Natural killer cell (primary cell): Measurements from ENCODE around the gene FAM171A1. TPM values are rescaled to one million over a fixed set of nuclear protein-coding genes. Genes with fewer than 3 reads are reported as not detected.

Experiments used
- ATAC-seq, 3 donors: fragments of 150-1000 bp in 2 of 3; fragments of 200-7000 bp in 1 of 3; cut with Tn5 transposase; 1 replicate in 1 of 3; 2 replicates in 2 of 3; pipeline ENCODE4 v1.10.0; 2021; ENCODE audit warnings: mild to moderate bottlenecking in 2 of 3, moderate library complexity in 2 of 3
- DNase-seq, 2 donors: peaks; one replicate each; pipeline versions ENCODE4 v3.0.0 to v3.0.0-alpha.2; 2013 to 2021; ENCODE audit warnings: mixed read lengths in 1 of 2
- H3K27ac ChIP-seq: one replicate; pipeline ENCODE4 v1.5.1; 2013; ENCODE audit warnings: mild to moderate bottlenecking, low read length
- H3K27me3 ChIP-seq: one replicate; pipeline ENCODE4 v1.6.1; 2013; ENCODE audit warnings: low read length; ENCODE audit not compliant: control insufficient read depth, insufficient read depth
- H3K36me3 ChIP-seq: one replicate; pipeline ENCODE4 v1.6.1; 2013; ENCODE audit warnings: low read length; ENCODE audit not compliant: control insufficient read depth, insufficient read depth
- H3K4me1 ChIP-seq: one replicate; pipeline ENCODE4 v1.6.1; 2013; ENCODE audit warnings: low read length; ENCODE audit not compliant: control insufficient read depth, insufficient read depth
- H3K4me3 ChIP-seq: one replicate; pipeline ENCODE4 v1.5.1; 2013; ENCODE audit warnings: low read length
- H3K9me3 ChIP-seq: one replicate; pipeline ENCODE4 v1.6.1; 2013; ENCODE audit warnings: low read length; ENCODE audit not compliant: control insufficient read depth, insufficient read depth
- H3K27ac Mint-ChIP-seq, 2 donors: one replicate each; pipeline ENCODE4 v1.8.0; 2022; ENCODE audit warnings: mild to moderate bottlenecking in 2 of 2, mixed read lengths in 2 of 2, moderate library complexity in 1 of 2
- H3K27me3 Mint-ChIP-seq, 2 donors: one replicate each; pipeline ENCODE4 v1.8.0; 2022; ENCODE audit warnings: low read depth in 2 of 2, mixed read lengths in 2 of 2
- H3K36me3 Mint-ChIP-seq: one replicate; pipeline ENCODE4 v1.8.0; 2022; ENCODE audit warnings: mixed read lengths
- H3K4me1 Mint-ChIP-seq, 2 donors: one replicate each; pipeline ENCODE4 v1.8.0; 2022; ENCODE audit warnings: mixed read lengths in 2 of 2
- H3K4me3 Mint-ChIP-seq: one replicate; pipeline ENCODE4 v1.8.0; 2022; ENCODE audit warnings: mild to moderate bottlenecking, moderate library complexity, mixed read lengths
- H3K9me3 Mint-ChIP-seq, 2 donors: one replicate each; pipeline ENCODE4 v1.8.0; 2022; ENCODE audit warnings: mixed read lengths in 2 of 2
- WGBS: methylation state at CpG from one replicate; pipeline ENCODE4 v1.1.7; 2013; ENCODE audit warnings: missing lambda C conversion rate; ENCODE audit not compliant: insufficient coverage; 5-methylcytosine and 5-hydroxymethylcytosine counted together
- intact Hi-C: fragments of 100-400 bp; cut with micrococcal nuclease; formaldehyde crosslinking; loops from one replicate; pipeline ENCODE4 v1.14.2; 2022
- total RNA-seq, 4 donors: library from RNA; stranded (reverse); fragments of 120-200 nt in 1 of 4; gene quantifications; one replicate each; pipeline versions ENCODE4 v1.2.3 to v1.2.4, GENCODE V29; 2013 to 2022
- TF ChIP-seq, protein P1 (sequence below): fragments of 200-600 bp; IDR thresholded peaks from one replicate; pipeline ENCODE4 v1.8.0; 2022; ENCODE audit warnings: antibody characterized with exemption

The FAM171A1 gene
- total RNA-seq, 3 donors from 2014 or later (not counting 1 experiment from before 2014, with no cell fraction given) = 0.99 to 2.3 (median 1.6) TPM

DNA sequence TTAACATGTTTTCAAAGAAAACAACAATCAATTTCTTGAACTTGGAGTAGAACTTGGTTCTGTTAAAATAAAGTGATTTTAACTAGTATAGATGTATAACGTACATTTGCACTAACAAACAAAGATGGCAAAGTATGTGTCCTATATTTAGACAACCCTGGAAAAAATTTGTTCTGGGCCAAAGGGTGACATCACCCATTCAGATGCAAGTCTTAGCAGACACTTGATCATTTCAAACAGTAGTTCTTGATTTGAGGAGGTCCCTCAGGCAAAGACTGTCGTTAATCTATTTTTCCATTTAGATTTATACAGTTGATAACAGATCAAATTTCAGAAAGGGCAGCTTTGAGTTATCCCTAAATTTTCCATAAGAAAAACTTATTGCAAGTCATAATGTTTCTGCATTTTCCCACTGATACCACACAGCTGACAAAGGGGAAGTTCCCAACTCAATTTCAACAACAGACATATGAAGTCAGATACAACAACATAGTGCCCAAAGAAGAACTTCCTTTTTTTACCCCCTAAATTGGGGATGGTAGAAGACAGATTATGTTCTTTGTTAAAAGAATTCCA lies 207.7 kb downstream of the FAM171A1 start:
- Histone ChIP-seq H3K4me1 (peaks cover 6% of the 10 kb centered on the region), H3K4me3 (no peak overlapping the region), H3K27me3 (no peaks in the 10 kb centered on the region), H3K9me3 (no peaks in the 10 kb centered on the region), H3K27ac (no peak overlapping the region), H3K36me3 (no peaks in the 10 kb centered on the region)
- no peaks in the 10 kb centered on the region for H3K27me3 Mint-ChIP-seq
- no peaks in the 10 kb centered on the region for H3K36me3 Mint-ChIP-seq
- intact Hi-C loops = no loop called here
- H3K27ac Mint-ChIP-seq = no peak overlapping the region
- peaks cover 27 to 32% of the 10 kb centered on the region in 2 donors for H3K4me1 Mint-ChIP-seq
- no peak for ATAC-seq
- no peak overlapping the region for H3K4me3 Mint-ChIP-seq
- TF ChIP-seq, protein P1, sequence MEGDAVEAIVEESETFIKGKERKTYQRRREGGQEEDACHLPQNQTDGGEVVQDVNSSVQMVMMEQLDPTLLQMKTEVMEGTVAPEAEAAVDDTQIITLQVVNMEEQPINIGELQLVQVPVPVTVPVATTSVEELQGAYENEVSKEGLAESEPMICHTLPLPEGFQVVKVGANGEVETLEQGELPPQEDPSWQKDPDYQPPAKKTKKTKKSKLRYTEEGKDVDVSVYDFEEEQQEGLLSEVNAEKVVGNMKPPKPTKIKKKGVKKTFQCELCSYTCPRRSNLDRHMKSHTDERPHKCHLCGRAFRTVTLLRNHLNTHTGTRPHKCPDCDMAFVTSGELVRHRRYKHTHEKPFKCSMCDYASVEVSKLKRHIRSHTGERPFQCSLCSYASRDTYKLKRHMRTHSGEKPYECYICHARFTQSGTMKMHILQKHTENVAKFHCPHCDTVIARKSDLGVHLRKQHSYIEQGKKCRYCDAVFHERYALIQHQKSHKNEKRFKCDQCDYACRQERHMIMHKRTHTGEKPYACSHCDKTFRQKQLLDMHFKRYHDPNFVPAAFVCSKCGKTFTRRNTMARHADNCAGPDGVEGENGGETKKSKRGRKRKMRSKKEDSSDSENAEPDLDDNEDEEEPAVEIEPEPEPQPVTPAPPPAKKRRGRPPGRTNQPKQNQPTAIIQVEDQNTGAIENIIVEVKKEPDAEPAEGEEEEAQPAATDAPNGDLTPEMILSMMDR = no peak
- WGBS = 92% methylated on average over 2 of the region's 2 CpGs
- DNase-seq = no peak
- no peaks in the 10 kb centered on the region for H3K9me3 Mint-ChIP-seq

Other genes with a start within 250 kb of the FAM171A1 start
- gene NMT2, start 202.6 kb downstream of the FAM171A1 start, total RNA-seq = 10 to 100 TPM; 18.9 to 34.9 (median 28.8) TPM